WTC11 (cell line): ENCODE data around the gene DDX55.

ENCODE experiments used
- CTCF ChIP-seq: fragments of 200-600 bp; IDR thresholded peaks from 2 replicates; pipeline ENCODE4 v1.8.0; 2022; ENCODE audit warnings: antibody characterized with exemption
- E2F4 ChIP-seq: sonication (generic); formaldehyde crosslinking; IDR thresholded peaks from 2 replicates; pipeline ENCODE4 v1.8.1; 2022; ENCODE audit warnings: low read depth, mild to moderate bottlenecking, moderate library complexity, missing genetic modification reagents, borderline replicate concordance
- FOXJ3 ChIP-seq: sonication (generic); formaldehyde crosslinking; IDR thresholded peaks from 2 replicates; pipeline ENCODE4 v1.9.0; 2021; ENCODE audit warnings: missing genetic modification reagents, mild to moderate bottlenecking, borderline replicate concordance
- GABPB1 ChIP-seq: sonication (generic); formaldehyde crosslinking; IDR thresholded peaks from 2 replicates; pipeline ENCODE4 v1.8.1; 2023; ENCODE audit warnings: mild to moderate bottlenecking, missing genetic modification reagents
- MAX ChIP-seq: sonication (generic); formaldehyde crosslinking; IDR thresholded peaks from 2 replicates; pipeline ENCODE4 v1.8.0; 2022; ENCODE audit warnings: mild to moderate bottlenecking, missing genetic modification reagents
- NFE2L1 ChIP-seq: sonication (generic); formaldehyde crosslinking; IDR thresholded peaks from 2 replicates; pipeline ENCODE4 v1.8.1; 2023; ENCODE audit warnings: missing genetic modification reagents
- NR2C2 ChIP-seq: sonication (generic); formaldehyde crosslinking; IDR thresholded peaks from 2 replicates; pipeline ENCODE4 v1.8.0; 2022; ENCODE audit warnings: mild to moderate bottlenecking, missing genetic modification reagents
- TP53 ChIP-seq: sonication (generic); formaldehyde crosslinking; IDR thresholded peaks from 2 replicates; pipeline ENCODE4 v1.8.1; 2023; ENCODE audit warnings: mild to moderate bottlenecking, missing genetic modification reagents
- ZNF219 ChIP-seq: sonication (generic); formaldehyde crosslinking; IDR thresholded peaks from 2 replicates; pipeline ENCODE4 v1.8.0; 2023; ENCODE audit warnings: missing genetic modification reagents, mild to moderate bottlenecking, borderline replicate concordance
- TF ChIP-seq, protein P1 (sequence below): sonication (generic); formaldehyde crosslinking; IDR thresholded peaks from 2 replicates; pipeline ENCODE4 v1.8.1; 2022; ENCODE audit warnings: low read depth, missing genetic modification reagents, borderline replicate concordance
- TF ChIP-seq, protein P2 (sequence below): sonication (generic); formaldehyde crosslinking; IDR thresholded peaks from 2 replicates; pipeline ENCODE4 v1.8.0; 2022; ENCODE audit warnings: mild to moderate bottlenecking, missing genetic modification reagents
- TF ChIP-seq, protein P3 (sequence below): sonication (generic); formaldehyde crosslinking; conservative IDR thresholded peaks from 2 replicates; pipeline ENCODE4 v1.8.1; 2022; ENCODE audit warnings: mild to moderate bottlenecking, missing genetic modification reagents
- TF ChIP-seq, protein P4 (sequence below): sonication (generic); formaldehyde crosslinking; conservative IDR thresholded peaks from 2 replicates; pipeline ENCODE4 v1.8.1; 2023; ENCODE audit warnings: mild to moderate bottlenecking, low read depth, missing genetic modification reagents, moderate library complexity

- TF ChIP-seq, protein P1, sequence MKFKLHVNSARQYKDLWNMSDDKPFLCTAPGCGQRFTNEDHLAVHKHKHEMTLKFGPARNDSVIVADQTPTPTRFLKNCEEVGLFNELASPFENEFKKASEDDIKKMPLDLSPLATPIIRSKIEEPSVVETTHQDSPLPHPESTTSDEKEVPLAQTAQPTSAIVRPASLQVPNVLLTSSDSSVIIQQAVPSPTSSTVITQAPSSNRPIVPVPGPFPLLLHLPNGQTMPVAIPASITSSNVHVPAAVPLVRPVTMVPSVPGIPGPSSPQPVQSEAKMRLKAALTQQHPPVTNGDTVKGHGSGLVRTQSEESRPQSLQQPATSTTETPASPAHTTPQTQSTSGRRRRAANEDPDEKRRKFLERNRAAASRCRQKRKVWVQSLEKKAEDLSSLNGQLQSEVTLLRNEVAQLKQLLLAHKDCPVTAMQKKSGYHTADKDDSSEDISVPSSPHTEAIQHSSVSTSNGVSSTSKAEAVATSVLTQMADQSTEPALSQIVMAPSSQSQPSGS (CRISPR knock-in tag): no peak
- TF ChIP-seq GABPB1 (CRISPR knock-in tag) (no peak), CTCF (no peak), NFE2L1 (CRISPR knock-in tag) (no peak), E2F4 (CRISPR knock-in tag) (no peak), FOXJ3 (CRISPR knock-in tag) (no peak), ZNF219 (CRISPR knock-in tag) (no peak), NR2C2 (CRISPR knock-in tag) (no peak), TP53 (CRISPR knock-in tag) (no peak), MAX (no peak)
- TF ChIP-seq, protein P2, sequence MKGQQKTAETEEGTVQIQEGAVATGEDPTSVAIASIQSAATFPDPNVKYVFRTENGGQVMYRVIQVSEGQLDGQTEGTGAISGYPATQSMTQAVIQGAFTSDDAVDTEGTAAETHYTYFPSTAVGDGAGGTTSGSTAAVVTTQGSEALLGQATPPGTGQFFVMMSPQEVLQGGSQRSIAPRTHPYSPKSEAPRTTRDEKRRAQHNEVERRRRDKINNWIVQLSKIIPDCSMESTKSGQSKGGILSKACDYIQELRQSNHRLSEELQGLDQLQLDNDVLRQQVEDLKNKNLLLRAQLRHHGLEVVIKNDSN (CRISPR knock-in tag): no peak
- TF ChIP-seq, protein P3, sequence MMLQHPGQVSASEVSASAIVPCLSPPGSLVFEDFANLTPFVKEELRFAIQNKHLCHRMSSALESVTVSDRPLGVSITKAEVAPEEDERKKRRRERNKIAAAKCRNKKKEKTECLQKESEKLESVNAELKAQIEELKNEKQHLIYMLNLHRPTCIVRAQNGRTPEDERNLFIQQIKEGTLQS (CRISPR knock-in tag): no peak
- TF ChIP-seq, protein P4, sequence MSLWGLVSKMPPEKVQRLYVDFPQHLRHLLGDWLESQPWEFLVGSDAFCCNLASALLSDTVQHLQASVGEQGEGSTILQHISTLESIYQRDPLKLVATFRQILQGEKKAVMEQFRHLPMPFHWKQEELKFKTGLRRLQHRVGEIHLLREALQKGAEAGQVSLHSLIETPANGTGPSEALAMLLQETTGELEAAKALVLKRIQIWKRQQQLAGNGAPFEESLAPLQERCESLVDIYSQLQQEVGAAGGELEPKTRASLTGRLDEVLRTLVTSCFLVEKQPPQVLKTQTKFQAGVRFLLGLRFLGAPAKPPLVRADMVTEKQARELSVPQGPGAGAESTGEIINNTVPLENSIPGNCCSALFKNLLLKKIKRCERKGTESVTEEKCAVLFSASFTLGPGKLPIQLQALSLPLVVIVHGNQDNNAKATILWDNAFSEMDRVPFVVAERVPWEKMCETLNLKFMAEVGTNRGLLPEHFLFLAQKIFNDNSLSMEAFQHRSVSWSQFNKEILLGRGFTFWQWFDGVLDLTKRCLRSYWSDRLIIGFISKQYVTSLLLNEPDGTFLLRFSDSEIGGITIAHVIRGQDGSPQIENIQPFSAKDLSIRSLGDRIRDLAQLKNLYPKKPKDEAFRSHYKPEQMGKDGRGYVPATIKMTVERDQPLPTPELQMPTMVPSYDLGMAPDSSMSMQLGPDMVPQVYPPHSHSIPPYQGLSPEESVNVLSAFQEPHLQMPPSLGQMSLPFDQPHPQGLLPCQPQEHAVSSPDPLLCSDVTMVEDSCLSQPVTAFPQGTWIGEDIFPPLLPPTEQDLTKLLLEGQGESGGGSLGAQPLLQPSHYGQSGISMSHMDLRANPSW (CRISPR knock-in tag): no peak
Measured at GRCh38 chr12:123608182-123608581, 6.3 kb downstream of the DDX55 start.
